CD8-positive, alpha-beta memory T cell (primary cell): ENCODE data around the gene CDK6. TPM values are rescaled to one million over a fixed set of nuclear protein-coding genes. Genes with fewer than 3 reads are reported as not detected.
"Not testable (repeated sequence)": the region's sequence is repeated elsewhere in the genome, so short reads cannot be mapped to it uniquely, and the experiment has no call there.

Experiments
- CTCF ChIA-PET: fragments of 350-600 bp; sonication (Branson Sonifier 250); formaldehyde crosslinking; loops from one replicate; lab custom pipeline; 2021; ENCODE audit warnings: antibody characterized with exemption; lab: Charles Lee
- POLR2A ChIA-PET: fragments of 350-600 bp; sonication (Branson Sonifier 250); formaldehyde crosslinking; loops from one replicate; lab custom pipeline; 2021; ENCODE audit warnings: antibody characterized with exemption; lab: Charles Lee
- DNase-seq, 5 donors: peaks; one replicate each; pipeline versions ENCODE4 v3.0.0 to v3.0.0-alpha.2; 2020 to 2022; ENCODE audit warnings: mixed read lengths in 1 of 5
- H3K27ac ChIP-seq: one replicate; pipeline ENCODE4 v1.7.0; 2013; ENCODE audit warnings: low read depth, mild to moderate bottlenecking, low read length, moderate library complexity
- H3K27me3 ChIP-seq: 2 replicates; pipeline ENCODE4 v1.7.0; 2013; ENCODE audit warnings: low read length, mild to moderate bottlenecking; ENCODE audit not compliant: insufficient read depth, poor library complexity, severe bottlenecking
- H3K36me3 ChIP-seq: 2 replicates; pipeline ENCODE4 v1.7.0; 2013; ENCODE audit warnings: mild to moderate bottlenecking, low read length, moderate library complexity; ENCODE audit not compliant: insufficient read depth
- H3K4me1 ChIP-seq: 2 replicates; pipeline ENCODE4 v1.7.0; 2013; ENCODE audit warnings: mild to moderate bottlenecking, low read length, moderate library complexity; ENCODE audit not compliant: insufficient read depth
- H3K4me3 ChIP-seq: 2 replicates; pipeline ENCODE4 v1.7.0; 2013; ENCODE audit warnings: mild to moderate bottlenecking, low read length
- H3K9me3 ChIP-seq: 2 replicates; pipeline ENCODE4 v1.7.0; 2013; ENCODE audit warnings: mild to moderate bottlenecking, low read length
- H3K27ac Mint-ChIP-seq, 8 donors: one replicate each; pipeline ENCODE4 v1.8.0; 2020 to 2021; ENCODE audit warnings: mixed read lengths in 8 of 8, mild to moderate bottlenecking in 6 of 8, inconsistent platforms in 3 of 8, moderate library complexity in 3 of 8
- H3K27me3 Mint-ChIP-seq, 2 donors: one replicate each; pipeline ENCODE4 v1.8.0; 2020 to 2021; ENCODE audit warnings: mixed read lengths in 2 of 2, mild to moderate bottlenecking in 1 of 2, moderate library complexity in 1 of 2
- H3K36me3 Mint-ChIP-seq, 3 donors: one replicate each; pipeline ENCODE4 v1.8.0; 2020 to 2021; ENCODE audit warnings: mixed read lengths in 3 of 3, inconsistent platforms in 1 of 3, mild to moderate bottlenecking in 1 of 3
- H3K4me1 Mint-ChIP-seq, 3 donors: one replicate each; pipeline ENCODE4 v1.8.0; 2020 to 2021; ENCODE audit warnings: mixed read lengths in 3 of 3, inconsistent platforms in 1 of 3, mild to moderate bottlenecking in 1 of 3
- H3K4me3 Mint-ChIP-seq, 7 donors: one replicate each; pipeline ENCODE4 v1.8.0; 2020 to 2021; ENCODE audit warnings: mixed read lengths in 7 of 7, mild to moderate bottlenecking in 6 of 7, moderate library complexity in 4 of 7, inconsistent platforms in 2 of 7
- H3K9me3 Mint-ChIP-seq, 5 donors: one replicate each; pipeline ENCODE4 v1.8.0; 2020 to 2022; ENCODE audit warnings: mixed read lengths in 5 of 5, mild to moderate bottlenecking in 3 of 5, moderate library complexity in 2 of 5, inconsistent platforms in 1 of 5
- polyA plus RNA-seq: library from polyadenylated mRNA; unstranded; fragments of 300-500 nt; fragmentation: Illumina TruSeq; gene quantifications from one replicate; pipeline ENCODE4 v1.2.3, GENCODE V29; 2021
- total RNA-seq, 2 experiments: library from RNA; stranded (reverse); gene quantifications; one replicate each; pipeline ENCODE4 v1.2.3, GENCODE V29; 2021

The CDK6 gene
- total and polyA plus RNA-seq, 3 experiments from 2014 or later, result 20.7 to 235 (median 231) TPM

DNA sequence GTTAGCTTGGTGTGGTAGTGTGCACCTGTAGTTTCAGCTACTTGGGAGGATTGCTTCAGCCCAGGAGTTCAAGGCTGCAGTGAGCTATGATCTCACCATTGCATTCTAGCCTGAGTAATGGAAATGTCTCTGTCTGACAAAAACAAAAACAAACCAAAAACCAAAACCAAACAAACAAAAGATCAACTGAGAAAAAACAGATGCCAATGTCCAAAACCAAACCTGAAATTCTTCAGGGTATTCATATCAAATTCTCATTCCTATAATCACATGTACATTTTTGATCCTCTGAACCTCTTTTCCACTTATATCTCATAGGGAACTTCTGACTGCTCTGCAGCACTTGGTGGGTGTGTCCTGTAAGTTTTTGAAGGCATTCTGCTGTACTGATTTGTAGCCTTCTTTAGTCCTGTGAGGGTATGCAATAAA lies 87.0 kb downstream of the CDK6 start:
- no peaks in the 10 kb centered on the region for H3K9me3 ChIP-seq
- H3K36me3 ChIP-seq, result no peaks in the 10 kb centered on the region
- Mint-ChIP-seq H3K9me3 (no peaks in the 10 kb centered on the region), H3K27ac (peak overlapping the region in 2 of 8 donors; percentile 11 to 23), H3K4me3 (no peak overlapping the region), H3K4me1 (peaks cover 12 to 47% (median 44%) of the 10 kb centered on the region in 3 donors), H3K27me3 (no peaks in the 10 kb centered on the region), H3K36me3 (peaks cover 7 to 13% (median 9%) of the 10 kb centered on the region in 3 donors)
- ChIA-PET POLR2A (no interaction called here), CTCF (no interaction called here)
- H3K27ac ChIP-seq, result no peak overlapping the region
- no peaks in the 10 kb centered on the region for H3K4me1 ChIP-seq
- no peaks in the 10 kb centered on the region for H3K27me3 ChIP-seq
- no peak overlapping the region for H3K4me3 ChIP-seq
- no peak for DNase-seq

DNA sequence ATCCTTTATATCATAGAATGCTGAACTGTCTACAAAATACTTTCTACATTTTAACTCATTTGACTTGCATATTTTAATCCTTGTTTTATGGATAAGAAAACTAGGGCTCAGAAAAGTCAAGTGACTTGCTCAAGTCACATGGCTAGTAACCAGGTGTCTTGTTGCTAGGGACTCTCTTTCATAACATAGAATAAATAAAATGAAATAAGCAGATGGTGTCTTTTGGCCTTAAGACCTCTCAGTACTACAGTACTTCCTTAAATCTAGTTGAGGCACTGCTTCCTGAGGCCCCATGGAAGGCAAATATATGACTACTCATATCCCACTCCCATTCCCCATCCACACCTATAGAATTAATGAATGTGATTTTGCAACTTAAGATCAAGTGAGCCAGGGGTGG lies 87.9 kb downstream of the CDK6 start:
- ChIA-PET CTCF (interaction anchor here (1.4 kb wide), 1 partner anchor 84 kb away, joined by 4 read pairs; no protein-coding TSS in a partner anchor), POLR2A (no interaction called here)
- no peaks in the 10 kb centered on the region for H3K4me1 ChIP-seq
- no peaks in the 10 kb centered on the region for H3K9me3 Mint-ChIP-seq
- DNase-seq, result no peak
- peak overlapping the region in 1 of 8 donors; percentile 37 for H3K27ac Mint-ChIP-seq
- H3K27ac ChIP-seq, result no peak overlapping the region
- no peak overlapping the region for H3K4me3 ChIP-seq
- peaks cover 7 to 16% (median 8%) of the 10 kb centered on the region in 3 donors for H3K36me3 Mint-ChIP-seq
- no peaks in the 10 kb centered on the region for H3K36me3 ChIP-seq
- H3K9me3 ChIP-seq, result no peaks in the 10 kb centered on the region
- H3K4me1 Mint-ChIP-seq, result peaks cover 14 to 46% (median 41%) of the 10 kb centered on the region in 3 donors
- no peaks in the 10 kb centered on the region for H3K27me3 Mint-ChIP-seq
- H3K4me3 Mint-ChIP-seq, result no peak overlapping the region
- no peaks in the 10 kb centered on the region for H3K27me3 ChIP-seq

DNA sequence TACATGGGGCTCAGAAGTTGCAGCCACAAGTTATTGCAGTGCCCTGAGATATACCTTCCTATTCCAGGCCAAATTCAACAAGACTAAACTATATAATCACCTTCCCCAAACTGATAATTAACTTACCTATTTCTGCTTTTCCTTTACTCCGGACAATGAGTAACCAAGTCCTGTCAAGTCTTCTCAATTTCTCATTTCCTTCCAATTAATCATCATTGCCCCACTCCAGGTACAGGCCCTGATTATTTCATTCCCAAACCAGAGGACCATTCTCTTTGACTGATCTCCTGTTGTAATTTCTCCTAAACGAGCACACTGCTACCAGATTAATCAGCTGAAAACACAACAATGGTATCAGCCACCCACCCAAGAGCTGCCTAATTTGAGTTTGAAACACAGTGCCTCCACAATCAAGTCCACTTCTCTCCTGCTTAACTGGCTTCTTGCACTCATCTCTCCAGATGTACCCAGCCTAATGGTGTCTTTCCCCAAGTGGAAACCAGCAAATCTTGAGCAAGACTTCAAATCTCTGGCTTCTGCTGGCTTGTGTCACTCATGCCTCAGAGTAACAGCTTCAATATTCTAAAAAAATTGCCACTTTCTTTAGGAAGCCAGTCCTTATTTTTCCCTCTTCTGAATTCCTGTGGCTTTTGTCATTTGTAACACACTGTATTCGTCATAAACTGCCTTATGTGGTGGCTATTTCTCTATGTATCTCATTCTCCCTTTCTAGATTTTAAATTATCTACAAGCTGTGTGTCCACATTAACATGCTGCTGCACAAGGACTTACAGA lies 89.1 kb downstream of the CDK6 start:
- DNase-seq, result no peak
- Mint-ChIP-seq H3K36me3 (peaks cover 7 to 16% (median 8%) of the 10 kb centered on the region in 3 donors), H3K4me1 (peaks cover 14 to 48% (median 45%) of the 10 kb centered on the region in 3 donors), H3K27ac (peak overlapping the region in 4 of 8 donors; percentile 1 to 72 (median 40)), H3K9me3 (no peaks in the 10 kb centered on the region), H3K27me3 (no peaks in the 10 kb centered on the region), H3K4me3 (no peak overlapping the region)
- POLR2A ChIA-PET, result no interaction called here
- Histone ChIP-seq H3K4me1 (no peaks in the 10 kb centered on the region), H3K9me3 (no peaks in the 10 kb centered on the region), H3K27me3 (no peaks in the 10 kb centered on the region), H3K36me3 (no peaks in the 10 kb centered on the region), H3K4me3 (no peak overlapping the region), H3K27ac (no peak overlapping the region)
- CTCF ChIA-PET, result interaction anchor here (1.4 kb wide), 1 partner anchor 86 kb away, joined by 4 read pairs; no protein-coding TSS in a partner anchor

DNA sequence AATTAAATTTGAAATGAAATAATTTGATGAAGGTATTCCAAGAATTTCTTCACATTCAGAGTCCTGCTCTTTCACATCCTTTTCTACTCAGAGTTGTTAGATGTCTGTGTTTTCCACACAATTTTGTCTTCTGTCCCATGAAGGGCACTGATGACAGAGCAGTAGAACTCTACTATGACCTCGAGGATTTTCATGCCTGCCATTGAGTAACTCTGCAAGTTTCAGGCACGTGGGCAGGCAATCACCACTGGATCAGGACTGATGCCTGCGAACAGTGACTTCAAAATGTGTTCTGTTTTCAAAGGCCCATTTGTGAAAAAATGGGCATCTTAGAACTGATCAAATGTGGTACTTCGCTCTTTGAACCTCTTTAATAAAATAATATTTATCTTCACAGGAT lies 91.1 kb downstream of the CDK6 start:
- Mint-ChIP-seq H3K4me1 (peaks cover 12 to 50% (median 46%) of the 10 kb centered on the region in 3 donors), H3K27ac (no peak overlapping the region), H3K36me3 (peaks cover 7 to 17% (median 9%) of the 10 kb centered on the region in 3 donors), H3K27me3 (no peaks in the 10 kb centered on the region), H3K9me3 (no peaks in the 10 kb centered on the region), H3K4me3 (no peak overlapping the region)
- ChIA-PET POLR2A (no interaction called here), CTCF (no interaction called here)
- Histone ChIP-seq H3K36me3 (no peaks in the 10 kb centered on the region), H3K27me3 (no peaks in the 10 kb centered on the region), H3K9me3 (no peaks in the 10 kb centered on the region), H3K4me1 (no peaks in the 10 kb centered on the region), H3K27ac (no peak overlapping the region), H3K4me3 (no peak overlapping the region)
- DNase-seq, result no peak

DNA sequence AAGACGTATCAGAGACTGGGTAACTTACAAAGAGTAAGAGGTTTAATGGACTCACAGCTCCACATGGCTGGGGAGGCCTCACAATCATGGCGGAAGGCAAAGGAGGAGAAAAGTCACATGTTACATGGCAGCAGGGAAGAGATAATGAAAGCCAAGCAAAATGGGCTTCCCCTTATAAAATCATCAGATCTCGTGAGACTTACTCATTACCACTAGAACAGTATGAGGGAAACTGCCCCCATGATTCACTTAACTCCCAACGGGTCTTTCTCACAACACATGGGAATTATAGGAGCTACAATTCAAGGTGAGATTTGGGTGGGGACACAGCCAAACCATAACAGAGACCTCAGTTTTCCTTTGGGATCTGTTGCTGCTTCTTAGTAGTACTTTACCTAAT lies 92.2 kb downstream of the CDK6 start:
- CTCF ChIA-PET, H3K27ac ChIP-seq, H3K27me3 Mint-ChIP-seq, DNase-seq, H3K4me3 Mint-ChIP-seq, H3K4me1 ChIP-seq, H3K9me3 Mint-ChIP-seq, POLR2A ChIA-PET, H3K4me3 ChIP-seq, H3K9me3 ChIP-seq, H3K36me3 ChIP-seq, H3K27ac Mint-ChIP-seq, H3K27me3 ChIP-seq: not testable (repeated sequence)
- Mint-ChIP-seq H3K36me3 (peaks cover 4 to 13% (median 13%) of the 10 kb centered on the region in 3 donors), H3K4me1 (peaks cover 8 to 52% (median 45%) of the 10 kb centered on the region in 3 donors)

DNA sequence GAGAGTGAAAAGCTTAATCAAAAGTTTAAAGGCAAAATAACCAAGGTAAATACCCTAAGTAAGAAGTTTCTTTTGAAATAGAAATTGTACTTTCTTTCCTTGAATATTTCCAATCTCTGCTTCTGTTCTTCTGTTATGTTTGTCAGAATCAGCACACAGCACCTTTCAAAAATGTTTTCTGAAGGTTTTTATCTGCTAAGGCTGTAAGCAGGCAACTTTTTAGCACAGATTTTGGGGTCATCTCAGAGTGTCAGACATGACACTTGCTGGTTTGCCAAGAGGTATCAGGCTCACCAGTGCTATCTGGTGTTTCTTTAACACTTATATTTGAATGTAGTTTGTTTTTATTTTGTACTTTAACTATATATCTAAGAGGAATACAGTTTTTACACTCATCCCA lies 94.2 kb downstream of the CDK6 start:
- Mint-ChIP-seq H3K27ac (no peak overlapping the region), H3K27me3 (no peaks in the 10 kb centered on the region), H3K4me3 (no peak overlapping the region), H3K36me3 (peaks cover 4 to 16% (median 14%) of the 10 kb centered on the region in 3 donors), H3K4me1 (peaks cover 6 to 49% (median 38%) of the 10 kb centered on the region in 3 donors), H3K9me3 (no peaks in the 10 kb centered on the region)
- Histone ChIP-seq H3K4me1 (no peaks in the 10 kb centered on the region), H3K27me3 (no peaks in the 10 kb centered on the region), H3K36me3 (no peaks in the 10 kb centered on the region), H3K27ac (no peak overlapping the region), H3K4me3 (no peak overlapping the region), H3K9me3 (no peaks in the 10 kb centered on the region)
- ChIA-PET CTCF (no interaction called here), POLR2A (no interaction called here)
- no peak for DNase-seq

DNA sequence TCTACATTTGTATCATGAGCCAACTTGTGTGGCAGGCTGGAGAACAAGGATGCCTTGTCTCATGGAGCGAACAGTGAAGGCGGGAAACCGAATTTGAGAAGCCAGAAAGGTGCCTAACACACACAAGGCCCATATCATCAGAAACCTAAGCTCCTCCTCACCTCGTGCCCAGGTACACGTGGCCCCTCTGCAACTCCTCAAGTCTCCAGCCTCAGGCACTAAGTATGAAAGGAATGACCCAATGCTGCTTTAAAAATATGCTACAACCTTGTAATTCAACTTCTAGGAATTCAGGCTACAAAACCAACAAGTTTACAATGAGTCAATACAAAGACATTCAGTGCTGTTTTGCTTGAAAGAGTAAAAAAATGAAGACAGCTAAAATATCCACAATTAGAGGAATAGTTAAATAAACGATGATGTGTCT lies 95.7 kb downstream of the CDK6 start:
- Mint-ChIP-seq H3K27ac (peak overlapping the region in 1 of 8 donors; percentile 35), H3K4me3 (no peak overlapping the region), H3K36me3 (peaks cover 10 to 21% (median 17%) of the 10 kb centered on the region in 3 donors), H3K4me1 (peaks cover 6 to 48% (median 34%) of the 10 kb centered on the region in 3 donors), H3K27me3 (no peaks in the 10 kb centered on the region), H3K9me3 (no peaks in the 10 kb centered on the region)
- H3K4me1 ChIP-seq, result no peaks in the 10 kb centered on the region
- ChIA-PET POLR2A (no interaction called here), CTCF (no interaction called here)
- no peak for DNase-seq
- no peak overlapping the region for H3K27ac ChIP-seq
- H3K27me3 ChIP-seq, result no peaks in the 10 kb centered on the region
- H3K9me3 ChIP-seq, result no peaks in the 10 kb centered on the region
- no peak overlapping the region for H3K4me3 ChIP-seq
- no peaks in the 10 kb centered on the region for H3K36me3 ChIP-seq

DNA sequence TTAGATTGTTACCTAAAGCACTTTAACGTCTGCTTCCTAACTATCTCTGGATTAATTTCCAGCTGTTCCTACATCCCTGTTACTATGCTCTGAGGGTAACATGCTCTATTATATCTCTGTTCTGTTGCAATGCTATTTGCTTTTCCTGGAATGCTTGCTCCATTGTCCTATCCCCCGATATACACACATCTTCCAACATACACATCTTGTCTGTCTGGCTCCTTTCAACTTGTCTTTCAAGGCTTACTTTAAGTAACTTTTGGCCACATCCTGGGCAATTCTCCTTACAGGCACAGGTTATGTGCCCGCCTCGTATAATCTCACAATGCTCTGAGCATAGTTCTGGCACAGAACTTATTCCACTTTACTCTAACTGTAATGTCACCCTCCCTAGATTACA lies 96.2 kb downstream of the CDK6 start:
- no peaks in the 10 kb centered on the region for H3K36me3 ChIP-seq
- H3K4me3 ChIP-seq, result no peak overlapping the region
- no peak for DNase-seq
- Mint-ChIP-seq H3K9me3 (no peaks in the 10 kb centered on the region), H3K27ac (peak overlapping the region in 2 of 8 donors; percentile 7 to 78), H3K36me3 (peaks cover 8 to 21% (median 15%) of the 10 kb centered on the region in 3 donors), H3K4me3 (no peak overlapping the region), H3K27me3 (no peaks in the 10 kb centered on the region), H3K4me1 (peaks cover 6 to 45% (median 34%) of the 10 kb centered on the region in 3 donors)
- CTCF ChIA-PET, result no interaction called here
- no peak overlapping the region for H3K27ac ChIP-seq
- H3K27me3 ChIP-seq, result no peaks in the 10 kb centered on the region
- POLR2A ChIA-PET, result no interaction called here
- H3K9me3 ChIP-seq, result no peaks in the 10 kb centered on the region
- H3K4me1 ChIP-seq, result no peaks in the 10 kb centered on the region
